ENCODE results near the gene APBB1. TPM values are rescaled to one million over a fixed set of nuclear protein-coding genes. Genes with fewer than 3 reads are reported as not detected.

Gene APBB1
- polyA plus RNA-seq, 2 of the 4 experiments (the other 2 are of a cell fraction), result 13.6 to 16.4 TPM

DNA sequence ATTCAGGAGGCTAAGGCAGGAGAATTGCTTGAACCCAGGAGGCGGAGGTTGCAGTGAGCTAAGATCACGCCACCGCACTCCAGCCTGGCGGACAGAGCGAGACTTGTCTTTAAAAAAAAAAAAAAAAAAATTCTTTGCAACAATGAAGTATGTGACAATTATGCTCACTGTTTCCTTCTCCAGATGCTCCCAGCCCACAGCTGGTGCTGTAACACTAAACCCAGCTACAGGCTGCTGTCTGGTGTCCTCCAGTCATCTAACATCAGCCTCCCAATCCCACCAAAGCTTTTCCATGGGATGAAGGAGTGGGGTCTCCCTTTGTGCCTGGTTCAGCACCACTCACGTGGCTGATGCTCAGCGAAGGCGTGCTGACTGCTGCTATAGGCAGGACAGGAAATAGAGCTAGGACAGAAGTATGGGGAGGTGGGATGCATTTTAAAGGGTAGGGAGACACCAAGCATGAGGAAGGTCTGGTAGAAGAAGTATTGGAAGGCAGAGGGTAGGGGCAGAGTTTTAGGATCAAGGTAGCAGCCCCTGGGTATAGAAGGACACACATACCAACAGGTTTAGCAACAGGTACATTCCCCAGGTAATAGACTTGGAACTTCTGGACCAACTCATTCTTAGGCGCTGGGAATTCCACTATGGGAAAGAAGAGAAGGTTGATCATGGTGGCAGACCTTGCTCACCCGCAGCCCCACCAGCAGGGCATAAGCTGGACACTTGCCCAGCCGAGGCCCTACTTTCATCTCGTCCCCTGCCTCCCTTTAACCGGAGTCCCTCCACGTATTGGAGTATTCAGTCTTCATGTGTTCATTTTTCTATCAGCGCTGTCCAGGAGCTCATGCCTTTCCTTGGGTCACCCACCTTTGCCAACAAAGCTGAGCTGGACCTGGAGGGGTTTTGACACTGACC is 18.2 kb downstream of the APBB1 start:
- 94% methylated on average over 15 of the region's 15 CpGs for whole genome bisulfite sequencing (ENCODE audit: missing lambda C conversion rate)
- no peaks in the 10 kb centered on the region for H3K4me1 ChIP-seq
- TF ChIP-seq, protein P1, sequence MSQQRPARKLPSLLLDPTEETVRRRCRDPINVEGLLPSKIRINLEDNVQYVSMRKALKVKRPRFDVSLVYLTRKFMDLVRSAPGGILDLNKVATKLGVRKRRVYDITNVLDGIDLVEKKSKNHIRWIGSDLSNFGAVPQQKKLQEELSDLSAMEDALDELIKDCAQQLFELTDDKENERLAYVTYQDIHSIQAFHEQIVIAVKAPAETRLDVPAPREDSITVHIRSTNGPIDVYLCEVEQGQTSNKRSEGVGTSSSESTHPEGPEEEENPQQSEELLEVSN (IDR thresholded peaks at IDR 0.05; ENCODE audit: borderline replicate concordance, low read depth), result no peak
- TF ChIP-seq ZFP36 (IDR thresholded peaks at IDR 0.05; ENCODE audit: borderline replicate concordance, partially characterized antibody) (no peak), MAFK (IDR thresholded peaks at IDR 0.05; ENCODE audit: partially characterized antibody) (no peak), NPAS2 (CRISPR knock-in tag; IDR thresholded peaks at IDR 0.05; ENCODE audit: borderline replicate concordance) (no peak), EHF (CRISPR knock-in tag; IDR thresholded peaks at IDR 0.05) (no peak)
- TF ChIP-seq, protein P2, sequence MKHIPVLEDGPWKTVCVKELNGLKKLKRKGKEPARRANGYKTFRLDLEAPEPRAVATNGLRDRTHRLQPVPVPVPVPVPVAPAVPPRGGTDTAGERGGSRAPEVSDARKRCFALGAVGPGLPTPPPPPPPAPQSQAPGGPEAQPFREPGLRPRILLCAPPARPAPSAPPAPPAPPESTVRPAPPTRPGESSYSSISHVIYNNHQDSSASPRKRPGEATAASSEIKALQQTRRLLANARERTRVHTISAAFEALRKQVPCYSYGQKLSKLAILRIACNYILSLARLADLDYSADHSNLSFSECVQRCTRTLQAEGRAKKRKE (CRISPR knock-in tag; IDR thresholded peaks at IDR 0.05; ENCODE audit: low read depth), result no peak
- TF ChIP-seq, protein P3, sequence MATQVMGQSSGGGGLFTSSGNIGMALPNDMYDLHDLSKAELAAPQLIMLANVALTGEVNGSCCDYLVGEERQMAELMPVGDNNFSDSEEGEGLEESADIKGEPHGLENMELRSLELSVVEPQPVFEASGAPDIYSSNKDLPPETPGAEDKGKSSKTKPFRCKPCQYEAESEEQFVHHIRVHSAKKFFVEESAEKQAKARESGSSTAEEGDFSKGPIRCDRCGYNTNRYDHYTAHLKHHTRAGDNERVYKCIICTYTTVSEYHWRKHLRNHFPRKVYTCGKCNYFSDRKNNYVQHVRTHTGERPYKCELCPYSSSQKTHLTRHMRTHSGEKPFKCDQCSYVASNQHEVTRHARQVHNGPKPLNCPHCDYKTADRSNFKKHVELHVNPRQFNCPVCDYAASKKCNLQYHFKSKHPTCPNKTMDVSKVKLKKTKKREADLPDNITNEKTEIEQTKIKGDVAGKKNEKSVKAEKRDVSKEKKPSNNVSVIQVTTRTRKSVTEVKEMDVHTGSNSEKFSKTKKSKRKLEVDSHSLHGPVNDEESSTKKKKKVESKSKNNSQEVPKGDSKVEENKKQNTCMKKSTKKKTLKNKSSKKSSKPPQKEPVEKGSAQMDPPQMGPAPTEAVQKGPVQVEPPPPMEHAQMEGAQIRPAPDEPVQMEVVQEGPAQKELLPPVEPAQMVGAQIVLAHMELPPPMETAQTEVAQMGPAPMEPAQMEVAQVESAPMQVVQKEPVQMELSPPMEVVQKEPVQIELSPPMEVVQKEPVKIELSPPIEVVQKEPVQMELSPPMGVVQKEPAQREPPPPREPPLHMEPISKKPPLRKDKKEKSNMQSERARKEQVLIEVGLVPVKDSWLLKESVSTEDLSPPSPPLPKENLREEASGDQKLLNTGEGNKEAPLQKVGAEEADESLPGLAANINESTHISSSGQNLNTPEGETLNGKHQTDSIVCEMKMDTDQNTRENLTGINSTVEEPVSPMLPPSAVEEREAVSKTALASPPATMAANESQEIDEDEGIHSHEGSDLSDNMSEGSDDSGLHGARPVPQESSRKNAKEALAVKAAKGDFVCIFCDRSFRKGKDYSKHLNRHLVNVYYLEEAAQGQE (IDR thresholded peaks at IDR 0.05), result no peak
- H3K4me2 ChIP-seq, result no peak overlapping the region
- ChIA-PET CTCF (interaction anchor here (0.6 to 3.1 kb wide), 7 partner anchors 9 to 305 kb away, joined by 3 to 14 read pairs (median 3); no protein-coding TSS in a partner anchor), POLR2A (interaction anchor here (1.4 kb wide), 1 partner anchor 11 kb away, joined by 3 read pairs; the partner anchor contains the start of gene SMPD1)
- no peak overlapping the region for H3K4me3 ChIP-seq
- DNase-seq (ENCODE audit: low read depth in 1 of 2, low spot score in 1 of 2), result no peak
- no peak for ATAC-seq
- H3K9me3 ChIP-seq, result no peaks in the 10 kb centered on the region
- FAIRE-seq, result no peak
- H3K27ac ChIP-seq, result no peak overlapping the region

DNA sequence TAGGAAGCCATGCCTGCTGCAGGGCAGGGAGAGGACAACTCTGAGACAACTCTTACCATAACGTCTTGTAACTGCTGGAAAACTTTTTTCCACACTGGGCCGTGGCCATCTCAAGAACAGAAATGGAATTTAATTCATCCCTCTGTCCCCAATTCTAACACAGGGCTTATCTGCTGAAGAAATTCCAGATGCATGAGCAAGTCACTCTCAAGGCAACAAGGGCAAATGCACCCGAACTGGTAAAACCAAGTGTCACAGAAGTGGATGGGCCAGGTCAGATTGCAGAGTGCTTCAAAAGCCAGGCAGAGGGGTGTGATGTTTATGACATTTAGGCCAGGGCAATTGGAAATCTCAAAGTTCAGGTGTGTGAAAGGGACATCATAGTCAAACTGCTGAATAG is 21.3 kb downstream of the APBB1 start:
- no peak for FAIRE-seq
- ChIA-PET CTCF (interaction anchor here (3.1 kb wide), 1 partner anchor 19 kb away, joined by 14 read pairs; no protein-coding TSS in a partner anchor), POLR2A (no interaction called here)
- H3K9me3 ChIP-seq, result no peaks in the 10 kb centered on the region
- no peak for DNase-seq (ENCODE audit: low read depth in 1 of 2, low spot score in 1 of 2)
- TF ChIP-seq HOXB5 (CRISPR knock-in tag; IDR thresholded peaks at IDR 0.05) (no peak), FOXS1 (CRISPR knock-in tag; IDR thresholded peaks at IDR 0.05) (no peak), CBX8 (IDR thresholded peaks at IDR 0.05) (no peak), KDM5A (IDR thresholded peaks at IDR 0.05) (no peak), MAFK (IDR thresholded peaks at IDR 0.05; ENCODE audit: partially characterized antibody) (no peak)
- TF ChIP-seq, protein P4, sequence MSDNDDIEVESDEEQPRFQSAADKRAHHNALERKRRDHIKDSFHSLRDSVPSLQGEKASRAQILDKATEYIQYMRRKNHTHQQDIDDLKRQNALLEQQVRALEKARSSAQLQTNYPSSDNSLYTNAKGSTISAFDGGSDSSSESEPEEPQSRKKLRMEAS (IDR thresholded peaks at IDR 0.05), result no peak
- H3K4me2 ChIP-seq, result no peak overlapping the region
- ATAC-seq, result no peak
- no peaks in the 10 kb centered on the region for H3K4me1 ChIP-seq
- 37% methylated on average over 3 of the region's 3 CpGs for WGBS (ENCODE audit: missing lambda C conversion rate)
- no peak overlapping the region for H3K4me3 ChIP-seq
- H3K27ac ChIP-seq, result no peak overlapping the region

DNA sequence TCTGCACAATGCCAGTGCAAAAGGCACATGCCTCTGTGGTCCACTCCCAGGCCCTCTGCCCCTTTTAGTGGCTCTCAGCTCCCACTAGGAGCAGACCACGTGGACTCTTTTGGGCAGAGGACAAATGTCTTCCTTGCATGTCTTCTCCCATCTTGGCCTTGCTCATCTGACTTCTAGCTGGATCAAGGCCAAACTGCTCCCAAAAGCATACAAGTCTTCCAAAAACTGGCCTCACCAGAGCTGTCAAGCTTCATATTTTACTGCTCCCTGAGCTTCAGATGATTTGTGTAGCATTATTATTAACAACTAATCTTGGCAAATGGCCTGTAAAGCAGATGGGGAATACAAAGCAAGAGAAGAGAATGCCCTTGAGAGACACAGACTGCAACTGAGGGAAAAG is 21.7 kb downstream of the APBB1 start:
- FAIRE-seq (no peak), ATAC-seq (no peak), DNase-seq (ENCODE audit: low read depth in 1 of 2, low spot score in 1 of 2) (no peak)
- Histone ChIP-seq H3K9me3 (no peaks in the 10 kb centered on the region), H3K4me2 (no peak overlapping the region), H3K4me3 (no peak overlapping the region), H3K4me1 (no peaks in the 10 kb centered on the region), H3K27ac (no peak overlapping the region)
- ChIA-PET CTCF (interaction anchor here (1.7 kb wide), 1 partner anchor 18 kb away, joined by 7 read pairs; no protein-coding TSS in a partner anchor), POLR2A (no interaction called here)
- TF ChIP-seq, protein P4 (IDR thresholded peaks at IDR 0.05), result no peak
- TF ChIP-seq TP53 (CRISPR knock-in tag; IDR thresholded peaks at IDR 0.05), result no peak
- no peak for TF ChIP-seq ZFP36 (IDR thresholded peaks at IDR 0.05; ENCODE audit: borderline replicate concordance, partially characterized antibody)
- TF ChIP-seq NPAS2 (CRISPR knock-in tag; IDR thresholded peaks at IDR 0.05; ENCODE audit: borderline replicate concordance), result no peak
- TF ChIP-seq SREBF2 (IDR thresholded peaks at IDR 0.05), result no peak
- TF ChIP-seq EHMT2 (IDR thresholded peaks at IDR 0.05; ENCODE audit: low read depth), result no peak
- no peak for TF ChIP-seq POLR2AphosphoS2 (conservative IDR thresholded peaks at IDR 0.05; ENCODE audit: low read length)
- TF ChIP-seq ZSCAN20 (CRISPR knock-in tag; IDR thresholded peaks at IDR 0.05), result no peak
- TF ChIP-seq, protein P5, sequence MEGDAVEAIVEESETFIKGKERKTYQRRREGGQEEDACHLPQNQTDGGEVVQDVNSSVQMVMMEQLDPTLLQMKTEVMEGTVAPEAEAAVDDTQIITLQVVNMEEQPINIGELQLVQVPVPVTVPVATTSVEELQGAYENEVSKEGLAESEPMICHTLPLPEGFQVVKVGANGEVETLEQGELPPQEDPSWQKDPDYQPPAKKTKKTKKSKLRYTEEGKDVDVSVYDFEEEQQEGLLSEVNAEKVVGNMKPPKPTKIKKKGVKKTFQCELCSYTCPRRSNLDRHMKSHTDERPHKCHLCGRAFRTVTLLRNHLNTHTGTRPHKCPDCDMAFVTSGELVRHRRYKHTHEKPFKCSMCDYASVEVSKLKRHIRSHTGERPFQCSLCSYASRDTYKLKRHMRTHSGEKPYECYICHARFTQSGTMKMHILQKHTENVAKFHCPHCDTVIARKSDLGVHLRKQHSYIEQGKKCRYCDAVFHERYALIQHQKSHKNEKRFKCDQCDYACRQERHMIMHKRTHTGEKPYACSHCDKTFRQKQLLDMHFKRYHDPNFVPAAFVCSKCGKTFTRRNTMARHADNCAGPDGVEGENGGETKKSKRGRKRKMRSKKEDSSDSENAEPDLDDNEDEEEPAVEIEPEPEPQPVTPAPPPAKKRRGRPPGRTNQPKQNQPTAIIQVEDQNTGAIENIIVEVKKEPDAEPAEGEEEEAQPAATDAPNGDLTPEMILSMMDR (IDR thresholded peaks at IDR 0.05), result no peak
- TF ChIP-seq FOXS1 (CRISPR knock-in tag; IDR thresholded peaks at IDR 0.05), result no peak
- TF ChIP-seq FOSB (CRISPR knock-in tag; IDR thresholded peaks at IDR 0.05), result no peak
- TF ChIP-seq CHD4 (IDR thresholded peaks at IDR 0.05; ENCODE audit: borderline replicate concordance), result no peak
- 13% methylated on average over 1 of the region's 1 CpG for WGBS (ENCODE audit: missing lambda C conversion rate)

All from A549 (cell line).